ENCODE results near the gene EYS. TPM values are rescaled to one million over a fixed set of nuclear protein-coding genes. Genes with fewer than 3 reads are reported as not detected.

EYS gene
- total and polyA plus RNA-seq, 2 of the 13 experiments (the other 11 are each of a cell fraction or from before 2014, with no cell fraction given), result 0.04 to 0.07 TPM

- H3K9ac ChIP-seq (ENCODE audit: insufficient read depth, low read depth, low read length), result no peak overlapping the region
- H3K27ac ChIP-seq (ENCODE audit: extremely low read length, insufficient read depth, low read length), result no peak overlapping the region
- no TSS peak for BruUV-seq (replicated peaks)
- H3K4me2 ChIP-seq (ENCODE audit: low read depth, low read length), result no peak overlapping the region
- intact Hi-C loops (cut with micrococcal nuclease; ENCODE audit: unreplicated experiment), result no loop called here
- TF ChIP-seq STAG1 (CRISPR knock-in tag; IDR thresholded peaks at IDR 0.05) (no peak), IKZF1 (IDR thresholded peaks at IDR 0.05) (no peak), ZSCAN30 (CRISPR knock-in tag; IDR thresholded peaks at IDR 0.05) (no peak), ZNF343 (CRISPR knock-in tag; IDR thresholded peaks at IDR 0.05) (no peak), KDM5A (IDR thresholded peaks at IDR 0.05; ENCODE audit: borderline replicate concordance, low read length) (no peak), ISL2 (CRISPR knock-in tag; IDR thresholded peaks at IDR 0.05) (no peak), SALL1 (CRISPR knock-in tag; IDR thresholded peaks at IDR 0.05) (no peak), HDAC2 (CRISPR knock-in tag; IDR thresholded peaks at IDR 0.05) (no peak), HOXA7 (CRISPR knock-in tag; IDR thresholded peaks at IDR 0.05) (no peak), ZBED4 (CRISPR knock-in tag; IDR thresholded peaks at IDR 0.05; ENCODE audit: borderline replicate concordance) (no peak), GABPB1 (CRISPR knock-in tag; IDR thresholded peaks at IDR 0.05) (no peak)
- in situ Hi-C loops (cut with HindIII; ENCODE audit: extremely low pct_ligation_motif_present, low pct_unique_long_range_greater_than_20kb), result no loop called here
- H3K4me3 ChIP-seq (replicated peaks in 1 of 3; ENCODE audit: insufficient read depth in 1 of 3, low read depth in 2 of 3, low read length in 3 of 3), result no peak overlapping the region
- ATAC-seq (no peak), DNase-seq (ENCODE audit: low spot score) (no peak), FAIRE-seq (no peak)
- no peaks in the 10 kb centered on the region for H3K79me2 ChIP-seq (ENCODE audit: insufficient read depth, low read length)
- H2AFZ ChIP-seq (ENCODE audit: low read length), result no peak overlapping the region
- no peaks in the 10 kb centered on the region for H3K36me3 ChIP-seq (replicated peaks in 1 of 2; ENCODE audit: control insufficient read depth in 1 of 2, insufficient read depth in 2 of 2, low read length in 2 of 2)
- H3K27me3 ChIP-seq (ENCODE audit: control insufficient read depth in 1 of 2, insufficient read depth in 2 of 2, low read length in 2 of 2), result 0 out of 5 replicates have a peak, but pooled peaks cover 0 to 5% of the 10 kb centered on the region in 2 experiments
- no peaks in the 10 kb centered on the region for H4K20me1 ChIP-seq (ENCODE audit: insufficient read depth, low read length)
- H3K4me1 ChIP-seq (ENCODE audit: insufficient read depth, low read length), result no peaks in the 10 kb centered on the region
- no peaks in the 10 kb centered on the region for H3K9me3 ChIP-seq (ENCODE audit: low read length)
- CTCF ChIA-PET (ENCODE audit: low intra/inter-chr PET ratio, low total read pairs), result no interaction called here
- POLR2A ChIA-PET, result no interaction called here
Measured at GRCh38 chr6:63899550-63899949, 1807.5 kb downstream of the EYS start.

Measured in HepG2 (cell line).